Ectodermal cell (in vitro differentiated cells): ENCODE data around the gene VAV2.

Experiments
- H3K27ac ChIP-seq: 2 replicates; pipeline ENCODE4 v1.7.0; 2013; ENCODE audit warnings: mild to moderate bottlenecking, low read depth, low read length; ENCODE audit not compliant: insufficient read depth, poor library complexity, severe bottlenecking
- H3K27me3 ChIP-seq: 2 replicates; pipeline ENCODE4 v1.7.0; 2013; ENCODE audit warnings: mild to moderate bottlenecking, low read length; ENCODE audit not compliant: insufficient read depth, control insufficient read depth, poor library complexity, severe bottlenecking
- H3K36me3 ChIP-seq: one replicate; pipeline ENCODE4 v1.7.0; 2013; ENCODE audit warnings: low read length; ENCODE audit not compliant: control insufficient read depth, insufficient read depth
- H3K4me1 ChIP-seq: one replicate; pipeline ENCODE4 v1.7.0; 2013; ENCODE audit warnings: low read length; ENCODE audit not compliant: control insufficient read depth, insufficient read depth
- H3K4me3 ChIP-seq: 2 replicates; pipeline ENCODE4 v1.7.0; 2013; ENCODE audit warnings: low read depth, low read length, control low read depth; ENCODE audit not compliant: insufficient read depth
- H3K9me3 ChIP-seq: 2 replicates; pipeline ENCODE4 v1.7.0; 2013; ENCODE audit warnings: mild to moderate bottlenecking, low read length, moderate library complexity; ENCODE audit not compliant: control insufficient read depth
- WGBS, 2 experiments: methylation state at CpG; one replicate each; pipeline ENCODE4 v1.1.7; 2013; ENCODE audit warnings: missing lambda C conversion rate in 2 of 2; 5-methylcytosine and 5-hydroxymethylcytosine counted together

VAV2 gene

DNA sequence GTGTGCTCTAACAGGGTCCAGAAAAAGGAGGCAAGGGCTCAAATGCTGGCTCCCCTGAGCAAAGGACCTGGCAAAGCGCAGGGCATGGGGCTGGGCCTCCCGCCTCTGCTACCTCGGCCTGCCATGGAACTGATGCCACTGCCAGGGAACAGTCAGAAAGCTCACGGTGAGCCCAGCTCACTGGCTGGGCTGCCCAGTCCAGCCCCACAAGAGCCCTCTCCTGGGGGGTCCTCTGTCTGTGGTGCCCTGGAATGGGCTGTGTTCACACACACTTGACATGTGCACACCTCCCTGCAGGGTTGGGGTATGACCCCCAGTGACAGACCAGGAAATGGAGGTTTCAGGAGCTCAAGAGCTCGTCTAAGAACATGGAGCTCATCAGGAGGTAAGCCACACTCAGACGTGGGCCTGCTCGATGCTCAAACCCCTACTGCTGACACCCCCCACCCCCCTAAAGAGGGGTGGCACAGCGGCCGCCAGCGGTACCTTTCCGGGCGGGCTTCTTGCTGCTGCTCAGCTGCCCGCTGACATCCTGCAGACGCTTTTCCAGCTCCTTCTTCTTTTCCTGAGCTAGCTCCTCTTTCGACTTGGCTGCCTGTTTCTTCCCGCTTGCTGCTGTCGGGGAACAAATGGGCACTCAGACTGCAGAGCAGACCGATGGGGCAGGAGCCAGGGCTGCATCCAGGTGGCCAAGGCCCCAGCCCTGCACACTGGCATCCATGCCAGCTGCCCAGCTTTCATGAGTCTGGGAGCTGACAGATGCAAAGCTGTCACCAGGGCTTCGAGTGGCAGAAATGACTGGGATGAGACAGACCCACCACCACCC lies 42.3 kb upstream of the VAV2 start:
- H3K27ac ChIP-seq: no peak overlapping the region
- H3K4me3 ChIP-seq: no peak overlapping the region
- H3K36me3 ChIP-seq: peaks cover 45% of the 10 kb centered on the region
- H3K4me1 ChIP-seq: no peaks in the 10 kb centered on the region
- WGBS, 2 experiments: 95 to 96% methylated on average over 19 of the region's 19 CpGs
- no peaks in the 10 kb centered on the region for H3K9me3 ChIP-seq
- no peaks in the 10 kb centered on the region for H3K27me3 ChIP-seq

DNA sequence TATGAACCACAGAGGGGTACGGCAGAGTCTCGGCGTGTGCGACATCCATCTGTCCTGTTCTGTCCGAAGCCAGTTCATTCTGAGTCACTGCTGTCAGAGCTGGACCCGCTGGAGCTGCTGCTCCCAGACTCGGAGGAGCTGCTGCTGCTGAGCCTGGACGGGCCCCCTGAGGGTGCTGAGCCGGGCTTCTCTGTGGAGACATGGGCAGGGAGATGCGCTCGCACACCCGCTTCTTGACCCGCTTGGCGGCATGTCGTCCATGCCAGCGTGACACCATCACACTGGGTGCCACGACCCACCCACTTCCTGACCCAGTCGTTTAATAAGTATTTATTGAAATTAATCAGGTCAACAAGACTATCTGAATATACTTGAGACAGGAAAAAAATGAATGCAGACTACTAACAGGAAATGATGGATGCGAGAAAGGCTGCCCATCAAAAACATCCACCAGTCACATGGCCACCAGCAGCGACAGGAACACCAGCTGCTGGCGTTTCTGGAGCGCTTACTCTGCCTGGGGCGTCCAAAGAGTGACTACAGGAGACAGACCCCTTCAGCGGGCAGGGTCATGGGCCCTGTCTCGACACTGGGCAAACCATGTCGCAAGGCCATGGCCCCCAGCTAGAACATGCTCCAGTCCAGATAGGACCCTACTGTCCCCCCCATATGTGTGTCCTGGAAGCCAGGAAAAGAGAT lies 41.5 kb upstream of the VAV2 start:
- Histone ChIP-seq H3K4me3 (no peak overlapping the region), H3K27me3 (no peaks in the 10 kb centered on the region), H3K27ac (no peak overlapping the region), H3K36me3 (peaks cover 38% of the 10 kb centered on the region), H3K9me3 (no peaks in the 10 kb centered on the region), H3K4me1 (no peaks in the 10 kb centered on the region)
- 96% methylated on average over 26 of the region's 26 CpGs for WGBS, 2 experiments

DNA sequence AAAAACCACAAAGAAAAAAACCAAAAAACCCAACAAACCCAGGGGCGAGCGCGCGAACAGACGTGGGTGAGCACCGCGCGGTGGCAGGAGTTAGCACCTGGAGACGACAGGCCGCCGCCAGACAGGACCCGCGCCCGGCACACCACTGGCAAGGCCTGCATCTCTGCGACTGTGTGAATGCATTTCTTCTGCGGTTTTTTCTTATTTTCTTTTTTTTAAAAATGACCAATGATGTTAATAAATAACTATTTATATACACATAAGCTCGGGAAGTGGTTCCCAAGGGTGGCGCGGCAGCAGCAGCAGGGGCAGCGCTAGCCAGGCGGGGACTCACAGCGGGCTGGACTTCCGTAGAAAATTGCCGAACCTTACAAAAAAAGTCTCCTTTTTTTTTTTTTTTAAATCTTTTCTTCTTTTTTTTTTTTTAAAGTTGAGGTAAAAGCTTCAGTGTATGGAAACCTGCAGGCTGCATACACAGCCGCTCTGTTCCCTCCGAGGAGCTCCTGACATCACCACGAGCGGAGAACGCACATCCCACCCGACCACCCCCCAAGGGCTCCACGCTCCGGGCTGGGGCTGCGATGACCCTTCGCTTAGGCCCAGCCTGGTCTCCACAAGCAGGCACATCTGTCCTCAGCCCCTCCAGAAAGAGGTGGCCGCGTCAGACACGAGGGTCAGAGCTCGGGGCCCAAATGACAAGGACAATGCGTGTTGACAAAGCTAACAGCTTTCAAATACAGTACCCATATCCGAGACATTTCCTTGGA lies 40.5 kb upstream of the VAV2 start:
- Histone ChIP-seq H3K27ac (no peak overlapping the region), H3K36me3 (peaks cover 36% of the 10 kb centered on the region), H3K27me3 (no peaks in the 10 kb centered on the region), H3K4me3 (no peak overlapping the region), H3K4me1 (no peaks in the 10 kb centered on the region), H3K9me3 (no peaks in the 10 kb centered on the region)
- 94 to 95% methylated on average over 37 to 40 of the region's 40 CpGs for WGBS, 2 experiments

DNA sequence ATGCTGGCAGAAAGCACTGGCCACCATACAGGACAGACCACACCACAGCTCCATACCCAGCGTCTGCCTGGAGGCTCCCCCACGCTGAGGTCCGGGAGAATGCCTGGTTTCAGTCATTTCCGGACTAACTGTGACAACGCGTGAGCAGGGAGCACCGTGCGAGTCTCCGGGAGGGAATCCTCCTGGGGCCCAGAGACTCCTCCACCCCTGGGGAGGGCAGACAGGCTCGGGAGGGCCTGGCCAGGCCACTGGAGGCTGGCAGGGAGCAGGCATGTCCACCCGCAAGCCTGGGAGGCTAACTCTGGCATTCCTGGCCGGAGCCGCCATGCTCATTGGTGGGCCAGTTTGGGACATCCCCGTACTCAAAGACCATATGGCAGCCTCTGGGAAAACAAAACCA lies 39.7 kb upstream of the VAV2 start:
- WGBS, 2 experiments: 93 to 95% methylated on average over 14 of the region's 14 CpGs
- H3K4me1 ChIP-seq: peaks cover 2% of the 10 kb centered on the region
- no peaks in the 10 kb centered on the region for H3K9me3 ChIP-seq
- no peak overlapping the region for H3K27ac ChIP-seq
- peaks cover 32% of the 10 kb centered on the region for H3K36me3 ChIP-seq
- no peak overlapping the region for H3K4me3 ChIP-seq
- H3K27me3 ChIP-seq: no peaks in the 10 kb centered on the region

DNA sequence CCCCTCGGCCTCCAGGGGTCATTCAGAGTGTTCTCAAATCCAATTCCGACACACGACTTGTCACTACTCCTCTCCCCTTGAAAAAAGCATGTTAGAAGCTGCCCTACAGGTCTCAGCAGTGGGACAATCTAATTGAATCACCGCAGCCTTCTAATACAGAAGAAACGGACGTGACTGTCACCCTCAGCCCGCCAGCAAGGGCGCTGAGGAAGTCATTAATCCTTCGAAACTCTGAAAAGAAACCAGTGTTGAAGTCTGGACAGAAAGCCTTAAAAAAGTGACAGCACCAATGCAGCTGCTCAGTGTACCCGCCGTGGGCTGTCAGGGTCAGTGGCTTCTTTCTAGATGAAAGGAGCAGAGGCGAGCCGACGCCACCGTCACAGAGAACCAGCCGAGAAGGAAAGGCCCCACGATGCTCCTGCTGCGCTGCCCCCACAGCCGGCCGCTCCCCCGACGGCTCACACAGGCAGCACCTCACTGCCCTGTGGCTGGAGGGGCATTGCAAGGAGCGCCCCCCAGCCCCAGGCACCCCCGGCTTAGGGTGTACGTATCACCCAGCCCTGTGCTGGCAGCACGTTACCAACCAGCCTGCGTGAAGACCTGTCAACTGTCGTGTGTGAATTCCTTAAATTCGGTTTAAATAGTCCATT lies 38.8 kb upstream of the VAV2 start:
- no peaks in the 10 kb centered on the region for H3K9me3 ChIP-seq
- H3K27me3 ChIP-seq: no peaks in the 10 kb centered on the region
- H3K4me3 ChIP-seq: no peak overlapping the region
- WGBS, 2 experiments: 95% methylated on average over 29 of the region's 29 CpGs
- peaks cover 25% of the 10 kb centered on the region for H3K36me3 ChIP-seq
- H3K4me1 ChIP-seq: peaks cover 9% of the 10 kb centered on the region
- no peak overlapping the region for H3K27ac ChIP-seq

DNA sequence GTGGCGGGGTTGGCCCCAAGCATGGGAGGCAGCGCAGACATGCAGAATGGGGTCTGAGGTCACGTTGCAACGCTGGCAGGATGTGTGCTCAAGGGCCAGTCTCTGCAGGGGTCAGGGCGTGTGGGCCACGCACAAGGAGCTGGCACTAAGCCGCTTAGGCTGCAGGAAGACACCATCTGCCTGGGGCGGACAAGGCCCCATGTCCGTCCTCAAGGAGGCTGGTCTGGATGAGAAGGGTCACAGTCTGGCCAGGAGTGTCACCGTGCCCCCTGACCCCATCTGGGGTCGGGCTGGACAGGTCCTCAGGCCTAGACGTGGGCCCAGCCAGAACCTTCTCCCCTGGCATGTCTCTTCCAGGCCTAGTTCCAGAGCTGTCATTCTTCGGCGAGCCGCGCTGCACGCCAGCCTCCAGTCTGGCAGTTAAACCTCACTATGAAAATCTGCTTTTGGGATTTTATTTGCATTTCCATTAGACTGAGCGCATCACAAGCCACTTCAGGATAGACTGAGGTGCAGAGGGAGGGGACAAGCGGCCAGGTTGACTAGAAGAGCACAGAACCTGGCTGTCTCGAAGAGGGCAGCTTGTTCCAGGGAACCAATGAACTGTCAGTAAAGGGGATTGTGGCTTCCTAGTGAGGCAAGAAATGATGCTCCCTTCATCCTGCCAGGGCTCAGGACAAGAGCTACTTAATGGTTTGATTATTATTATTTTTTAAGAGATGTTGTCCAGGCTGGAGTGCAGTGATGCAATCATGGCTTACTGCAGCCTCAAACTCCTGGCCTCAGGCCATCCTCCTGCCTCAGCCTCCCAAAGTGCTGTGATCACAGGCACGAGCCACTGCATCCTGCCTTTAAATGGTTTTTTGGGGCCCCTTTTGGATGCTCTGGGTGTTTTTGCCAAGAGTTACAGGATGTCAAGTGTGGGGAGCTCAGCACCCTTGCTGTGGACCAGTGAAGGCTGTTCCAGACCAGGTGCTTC lies 37.4 kb upstream of the VAV2 start:
- Histone ChIP-seq H3K9me3 (no peaks in the 10 kb centered on the region), H3K4me1 (peaks cover 9% of the 10 kb centered on the region), H3K27ac (no peak overlapping the region), H3K27me3 (no peaks in the 10 kb centered on the region), H3K4me3 (no peak overlapping the region), H3K36me3 (peaks cover 12% of the 10 kb centered on the region)
- WGBS, 2 experiments: 93 to 96% methylated on average over 21 of the region's 21 CpGs

DNA sequence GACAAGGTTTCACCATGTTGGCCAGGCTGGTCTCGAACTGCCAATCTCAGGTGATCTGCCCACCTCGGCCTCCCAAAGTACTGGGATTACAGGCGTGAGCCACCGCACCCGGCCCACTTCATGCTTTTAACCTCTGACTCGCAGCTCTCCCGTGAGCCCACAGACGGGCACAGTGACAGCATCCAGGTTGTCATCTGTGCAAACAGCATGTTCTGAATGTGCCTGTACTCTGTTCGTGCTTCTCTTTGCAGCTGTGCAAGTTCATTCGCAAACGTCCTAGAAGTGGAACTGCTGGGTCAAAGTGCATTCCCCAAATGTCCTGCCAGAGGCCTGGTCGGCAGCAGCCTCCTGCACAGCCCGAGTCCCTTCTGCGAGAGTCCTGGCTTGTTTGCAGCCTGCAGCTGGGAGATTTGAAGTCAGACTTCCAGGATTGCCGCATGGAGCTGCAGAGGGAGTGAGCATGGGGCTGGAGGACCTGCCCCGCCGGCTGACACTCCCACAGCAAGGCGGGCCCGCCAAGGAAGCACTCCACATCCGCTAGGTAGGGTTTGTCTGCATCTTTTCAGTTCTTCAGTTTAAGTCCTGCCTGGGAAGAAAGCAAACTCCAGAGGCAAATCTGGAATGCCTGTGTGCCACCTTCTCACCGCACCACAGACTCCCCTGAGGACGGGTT lies 36.6 kb upstream of the VAV2 start:
- H3K4me3 ChIP-seq: no peak overlapping the region
- no peak overlapping the region for H3K27ac ChIP-seq
- WGBS, 2 experiments: 94 to 95% methylated on average over 22 of the region's 22 CpGs
- peaks cover 4% of the 10 kb centered on the region for H3K36me3 ChIP-seq
- H3K27me3 ChIP-seq: no peaks in the 10 kb centered on the region
- no peaks in the 10 kb centered on the region for H3K9me3 ChIP-seq
- H3K4me1 ChIP-seq: peaks cover 9% of the 10 kb centered on the region

DNA sequence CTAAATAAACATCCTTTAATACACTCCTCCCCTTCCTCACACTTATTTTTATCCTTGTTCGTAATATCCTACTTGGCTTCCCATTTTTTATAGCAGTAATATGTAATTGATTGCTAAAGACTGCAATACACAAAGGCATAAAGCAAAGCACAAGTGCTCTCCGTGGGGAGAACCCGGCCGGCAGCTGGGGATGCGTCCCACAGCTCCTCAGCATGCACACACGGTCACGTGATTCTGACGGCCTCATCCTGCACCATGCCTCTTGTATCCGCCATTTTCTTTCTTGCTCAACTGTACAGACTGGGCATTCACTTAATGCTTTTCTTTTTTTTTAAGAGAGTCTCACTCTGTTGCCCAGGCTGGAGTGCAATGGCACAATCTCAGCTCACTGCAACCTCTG lies 36.0 kb upstream of the VAV2 start:
- 92 to 93% methylated on average over 8 to 9 of the region's 9 CpGs for WGBS, 2 experiments
- no peak overlapping the region for H3K27ac ChIP-seq
- H3K9me3 ChIP-seq: no peaks in the 10 kb centered on the region
- no peaks in the 10 kb centered on the region for H3K27me3 ChIP-seq
- peaks cover 4% of the 10 kb centered on the region for H3K36me3 ChIP-seq
- H3K4me3 ChIP-seq: no peak overlapping the region
- peaks cover 9% of the 10 kb centered on the region for H3K4me1 ChIP-seq

DNA sequence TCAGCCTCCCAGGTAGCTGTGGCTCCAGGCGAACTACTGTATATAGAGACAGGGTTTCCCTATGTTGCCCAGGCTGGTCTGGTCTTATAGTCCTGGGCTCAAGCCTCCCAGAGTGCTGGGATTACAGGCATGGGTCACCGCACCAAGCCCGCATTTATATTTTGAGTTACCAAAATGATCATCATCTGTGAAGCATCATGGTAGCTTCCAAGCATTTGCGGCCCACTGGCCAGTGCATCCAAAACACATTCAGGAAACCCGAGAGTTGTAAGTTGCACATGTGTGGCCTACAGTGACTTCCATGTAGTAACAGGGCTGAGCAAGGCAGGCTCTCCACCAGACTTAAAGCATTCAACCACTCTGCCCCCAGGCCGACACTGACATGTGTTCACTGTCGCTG lies 35.4 kb upstream of the VAV2 start:
- Histone ChIP-seq H3K4me1 (peaks cover 9% of the 10 kb centered on the region), H3K27ac (no peak overlapping the region), H3K4me3 (no peak overlapping the region), H3K36me3 (peaks cover 4% of the 10 kb centered on the region), H3K27me3 (no peaks in the 10 kb centered on the region), H3K9me3 (no peaks in the 10 kb centered on the region)
- 93% methylated on average over 7 of the region's 7 CpGs for WGBS, 2 experiments
